Inferior parietal cortex (tissue), 1 donor: ENCODE measurements around the gene TMTC4.
"Not testable (repeated sequence)": the region's sequence is repeated elsewhere in the genome, so short reads cannot be mapped to it uniquely, and the experiment has no call there.

Experiments used
- DNase-seq: peaks from one replicate; pipeline ENCODE4 v3.0.0-alpha.2; 2016; ENCODE audit errors: extremely low spot score

Gene TMTC4

DNA sequence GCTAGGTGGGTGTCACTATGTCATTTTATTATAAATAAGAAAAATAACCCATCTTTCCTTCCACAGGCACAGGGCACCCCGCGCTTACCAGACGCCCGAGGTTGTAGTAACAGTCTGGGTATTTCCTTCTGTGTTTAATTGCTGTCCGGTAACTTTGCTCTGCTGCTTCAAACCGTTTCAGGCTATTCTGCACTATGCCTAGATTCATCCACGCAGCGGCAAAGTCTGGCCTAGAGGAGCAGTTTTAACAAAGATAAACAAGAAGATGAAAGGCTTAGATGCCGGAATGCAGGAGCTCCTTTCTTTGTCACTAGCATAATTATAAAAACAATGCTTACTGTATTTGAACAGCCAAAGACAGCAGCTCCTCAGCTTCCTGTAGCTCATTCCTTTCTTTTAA lies 49.1 kb downstream of the TMTC4 start:
- DNase-seq: no peak

DNA sequence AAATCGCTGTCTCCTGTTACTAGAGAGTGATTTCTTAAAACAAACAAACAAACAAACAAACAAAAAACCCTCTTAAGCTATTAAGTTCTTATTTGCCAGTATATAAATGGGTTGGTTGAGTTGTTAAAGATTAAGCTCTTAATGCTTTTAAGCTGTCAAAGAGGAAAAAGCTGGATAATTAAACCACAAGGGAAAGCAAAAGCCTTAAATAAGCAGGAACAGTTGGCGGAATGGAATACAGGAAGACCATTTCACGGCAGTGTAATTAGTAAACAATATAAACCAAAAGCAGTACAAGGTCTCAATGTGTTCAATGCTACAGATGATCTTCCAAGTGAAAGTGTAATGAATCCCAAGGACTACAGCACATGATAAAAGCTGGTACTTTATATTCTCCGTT lies 53.8 kb downstream of the TMTC4 start:
- DNase-seq: no peak

GRCh38 chr13:100619940-100620339 lies 54.7 kb downstream of the TMTC4 start:
- no peak for DNase-seq

DNA sequence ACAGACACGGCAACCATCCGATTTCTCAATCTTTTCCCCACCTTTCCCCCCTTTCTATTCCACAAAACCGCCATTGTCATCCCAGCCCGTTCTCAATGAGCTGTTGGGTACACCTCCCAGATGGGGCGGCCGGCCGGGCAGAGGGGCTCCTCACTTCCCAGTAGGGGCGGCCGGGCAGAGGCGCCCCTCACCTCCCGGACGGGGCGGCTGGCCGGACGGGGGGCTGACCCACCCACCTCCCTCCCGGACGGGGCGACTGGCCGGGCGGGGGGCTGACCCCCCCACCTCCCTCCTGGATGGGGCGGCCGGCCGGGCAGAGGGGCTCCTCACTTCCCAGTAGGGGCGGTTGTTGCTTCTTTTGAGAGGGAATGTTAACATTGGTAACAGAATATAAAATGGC lies 55.7 kb downstream of the TMTC4 start:
- DNase-seq: not testable (repeated sequence)

DNA sequence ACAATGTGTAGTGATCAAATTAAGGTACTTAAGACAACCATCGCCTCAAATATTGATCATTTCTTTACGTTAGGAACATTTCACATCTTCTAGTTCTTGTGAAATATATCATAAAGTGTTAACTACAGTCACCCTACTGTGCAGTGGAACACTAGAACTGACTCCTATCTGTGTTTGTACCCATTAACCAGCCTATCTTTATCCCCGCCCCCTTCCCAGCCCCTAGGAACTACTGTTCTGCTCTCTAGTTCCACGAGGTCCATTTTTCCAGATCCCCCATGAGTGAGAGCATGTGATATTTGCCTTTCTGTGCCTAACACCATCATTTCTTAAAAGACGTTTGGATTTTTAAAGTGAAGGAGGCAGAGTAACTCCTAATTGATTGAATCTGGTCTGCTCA lies 61.6 kb downstream of the TMTC4 start:
- no peak for DNase-seq

- DNase-seq: no peak
Observed at GRCh38 chr13:100611678-100612492, 62.7 kb downstream of the TMTC4 start.

DNA sequence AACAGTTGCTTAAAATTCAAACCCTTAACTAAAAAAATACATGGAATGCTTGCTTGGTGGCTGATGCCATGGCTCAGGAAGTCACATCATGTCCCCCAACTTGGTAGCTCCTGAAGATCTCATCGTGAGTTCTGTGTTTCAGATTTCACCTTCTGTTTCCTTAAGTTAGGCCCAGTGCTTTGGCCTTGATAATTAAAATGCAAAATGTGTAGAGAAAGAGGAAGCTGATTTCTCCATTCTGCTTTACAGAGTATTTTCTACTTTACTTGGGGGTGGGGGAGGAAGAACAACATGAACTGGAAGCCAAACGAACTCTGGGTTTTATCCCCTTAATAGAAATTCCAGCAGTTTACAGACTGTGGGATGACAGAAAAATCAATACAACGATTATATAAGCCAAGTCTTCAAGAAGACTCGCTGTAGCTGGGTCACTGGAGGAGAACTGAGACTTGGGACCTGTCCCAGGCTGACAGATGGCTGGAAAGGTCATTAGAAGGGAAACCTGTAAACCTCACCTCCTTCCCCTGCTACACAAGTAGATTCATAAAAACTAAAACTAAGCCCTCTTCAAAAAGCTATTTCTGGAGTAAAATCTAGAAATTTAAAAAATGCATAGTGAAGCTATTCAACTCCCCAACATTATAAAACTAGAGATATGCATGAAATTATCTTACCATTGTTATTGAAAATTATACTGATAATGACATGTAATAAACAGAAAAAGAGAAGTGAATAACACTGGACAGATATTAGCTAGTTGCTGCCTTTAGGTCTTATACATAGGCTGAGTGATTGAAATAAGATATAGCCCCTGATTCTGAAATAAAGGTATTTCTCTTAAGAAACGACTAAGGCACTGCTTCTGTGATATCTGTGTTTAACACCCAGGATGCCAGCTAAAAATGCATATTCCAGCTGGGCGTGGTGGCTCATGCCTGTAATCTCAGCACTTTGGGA lies 63.9 kb downstream of the TMTC4 start:
- no peak for DNase-seq

GRCh38 chr13:100608906-100609305 lies 65.7 kb downstream of the TMTC4 start:
- DNase-seq: no peak

- DNase-seq: no peak
Observed at GRCh38 chr13:100608489-100608888, 66.1 kb downstream of the TMTC4 start.

DNA sequence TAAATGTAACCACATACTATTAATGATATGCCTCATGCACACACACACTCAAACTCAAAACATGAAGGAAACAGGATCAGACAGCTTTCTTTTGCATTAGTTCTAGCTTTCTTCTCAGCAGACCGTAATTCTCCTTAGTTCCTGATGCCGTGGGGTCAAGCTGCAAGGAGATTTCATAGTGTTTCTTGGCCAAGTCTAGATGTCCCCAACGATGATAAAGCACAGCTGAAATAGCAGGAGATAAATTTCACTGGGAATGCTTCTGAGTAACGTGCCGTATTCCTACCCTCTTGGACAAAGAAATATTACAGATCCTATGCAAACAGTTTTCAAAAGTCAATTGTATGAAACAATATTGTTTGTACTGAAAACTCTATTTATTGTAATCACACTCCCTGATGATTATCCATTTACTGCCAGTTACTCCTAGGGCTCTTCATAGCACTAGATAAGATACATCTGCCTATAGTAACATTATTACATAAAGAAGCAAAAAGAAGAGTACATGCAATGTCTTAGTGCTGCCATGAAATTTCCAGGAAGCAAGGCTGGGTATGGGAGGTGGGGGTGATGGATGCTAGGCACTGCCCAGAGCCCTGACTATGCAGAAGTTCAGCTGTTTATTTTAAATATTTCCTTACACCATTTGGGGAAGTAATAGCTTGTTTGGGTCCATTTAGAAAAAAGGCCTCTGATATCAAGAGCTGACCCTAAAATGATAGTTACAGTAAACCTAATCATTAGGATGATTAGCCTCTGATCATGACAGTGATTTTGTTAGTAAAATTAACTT lies 69.5 kb downstream of the TMTC4 start:
- no peak for DNase-seq

DNA sequence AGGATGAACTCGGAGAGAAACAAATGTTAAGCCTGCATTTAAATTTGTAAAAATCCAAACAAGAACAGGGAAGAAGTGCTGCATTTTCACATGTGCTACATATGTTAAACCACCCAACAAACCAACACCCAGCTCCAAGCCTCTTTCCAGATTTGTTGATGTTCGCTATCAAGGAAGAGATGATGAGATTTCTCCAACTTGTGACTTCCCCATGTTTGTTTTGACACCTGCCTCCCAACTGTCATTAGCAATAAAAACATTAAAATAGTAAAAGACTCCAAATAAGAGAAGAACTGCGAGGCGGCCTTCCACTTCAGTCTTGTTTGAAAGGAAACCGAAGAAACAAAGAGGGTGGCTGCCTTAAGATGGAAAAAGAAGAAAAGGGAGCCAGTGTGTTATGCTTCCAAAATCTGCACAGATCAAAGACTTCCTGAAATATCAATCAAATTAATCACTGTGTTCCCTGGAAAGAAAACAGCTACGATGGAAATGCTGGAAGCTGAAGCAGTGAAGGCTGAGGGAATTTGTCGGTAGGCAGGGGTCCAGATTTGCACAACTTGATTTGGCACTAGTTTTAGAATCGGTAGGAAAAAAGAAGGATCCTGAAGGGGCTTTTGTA lies 72.0 kb downstream of the TMTC4 start:
- no peak for DNase-seq

DNA sequence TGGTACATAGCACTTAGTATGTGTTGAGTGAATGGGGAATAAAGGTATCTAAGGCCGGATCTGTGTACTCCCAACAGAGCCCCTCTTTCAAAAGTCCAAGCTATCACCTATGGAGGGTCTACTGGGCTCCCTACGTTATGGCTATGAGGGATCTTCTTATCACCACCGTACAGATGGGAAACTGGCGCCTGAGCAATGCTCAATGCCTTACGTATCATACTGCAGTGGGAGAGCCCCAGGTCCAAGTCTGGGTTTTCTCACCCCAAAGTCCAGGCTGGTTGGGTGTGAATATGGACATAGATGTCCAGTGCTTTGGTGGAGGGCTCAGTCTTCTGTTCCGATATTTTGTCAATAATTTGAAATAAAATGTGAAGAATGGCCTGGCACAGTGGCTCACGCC lies 72.9 kb downstream of the TMTC4 start:
- DNase-seq: no peak

DNA sequence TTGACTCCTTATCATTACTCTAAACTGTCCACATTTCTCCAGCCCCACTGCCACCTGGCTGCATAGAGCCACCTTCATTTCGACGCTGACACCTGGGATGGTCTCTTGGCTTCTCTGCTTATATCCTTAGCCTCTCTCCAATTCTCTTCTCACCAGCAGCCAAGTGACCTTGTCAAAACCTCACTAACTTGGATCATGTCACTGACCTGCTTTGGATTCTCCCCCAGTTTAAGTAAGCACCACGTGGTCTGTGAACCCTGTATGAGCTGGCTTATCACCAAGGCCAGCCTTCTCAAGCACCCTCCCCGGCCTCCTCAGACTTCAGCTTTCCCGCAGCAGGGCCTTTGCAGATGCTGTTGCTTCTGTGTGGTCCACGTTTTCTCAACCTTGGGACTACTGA lies 73.7 kb downstream of the TMTC4 start:
- no peak for DNase-seq

- no peak for DNase-seq
Observed at GRCh38 chr13:100600461-100600860, 74.1 kb downstream of the TMTC4 start.

- DNase-seq: no peak
Observed at GRCh38 chr13:100597253-100597652, 77.3 kb downstream of the TMTC4 start.

DNA sequence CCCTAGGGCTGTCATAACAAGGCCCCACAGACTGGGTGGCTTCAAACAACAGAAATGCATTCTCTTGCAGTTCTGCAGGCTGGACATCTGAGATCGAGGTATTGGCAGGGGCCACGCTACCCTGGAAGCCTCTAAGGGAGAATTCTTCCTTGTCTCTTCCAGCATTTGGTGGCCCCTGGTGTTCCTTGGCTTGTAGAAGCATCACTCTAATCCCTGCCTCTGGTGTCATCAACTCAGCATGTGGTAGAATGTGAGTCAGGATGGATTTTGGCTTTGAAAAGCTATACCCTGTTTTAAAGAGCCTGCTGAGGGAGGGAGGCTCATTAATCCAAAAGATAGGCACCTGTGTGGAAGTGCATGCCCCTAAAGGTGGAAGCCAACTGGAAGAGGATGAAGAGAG lies 78.1 kb downstream of the TMTC4 start:
- DNase-seq: no peak

DNA sequence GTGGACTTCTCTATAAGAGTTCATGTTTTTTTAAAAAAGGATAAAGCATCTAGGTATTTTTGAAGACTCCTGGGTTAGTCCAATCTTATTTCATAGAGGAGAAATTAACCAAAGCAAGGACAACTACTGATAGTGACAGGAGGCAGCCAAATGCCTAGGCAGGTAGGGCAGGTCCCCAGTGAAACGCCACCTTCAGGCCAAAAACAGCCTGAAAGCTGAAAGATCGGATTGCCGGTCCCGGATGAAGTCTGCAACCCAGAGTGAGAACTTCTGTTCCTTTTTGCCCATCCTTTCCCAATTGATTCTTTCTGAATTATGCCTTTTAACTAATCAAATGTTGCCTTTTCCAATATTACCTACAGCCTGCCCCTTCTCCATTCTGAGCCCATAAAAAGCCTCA lies 79.9 kb downstream of the TMTC4 start:
- no peak for DNase-seq

DNA sequence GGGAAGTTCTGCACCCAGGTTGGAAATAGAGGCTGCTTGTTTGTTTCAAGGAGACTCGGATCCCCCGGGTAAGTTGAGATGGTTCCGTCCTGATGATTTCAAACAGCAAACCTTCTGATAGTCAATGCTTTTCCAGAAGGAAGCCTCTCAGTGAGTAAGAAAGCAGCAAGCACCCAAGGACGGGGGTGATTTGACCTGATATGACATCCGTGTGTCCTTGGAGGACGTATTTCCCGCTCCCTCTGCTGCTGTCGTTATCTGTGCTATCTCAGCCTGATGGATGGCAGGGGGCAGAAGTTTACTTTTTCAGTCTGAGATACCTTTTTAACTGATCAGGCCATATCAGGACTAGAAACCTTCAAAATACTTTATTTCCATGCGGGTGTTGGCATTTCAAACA lies 80.3 kb downstream of the TMTC4 start:
- DNase-seq: no peak

GRCh38 chr13:100589178-100589725 lies 85.3 kb downstream of the TMTC4 start:
- DNase-seq: no peak

DNA sequence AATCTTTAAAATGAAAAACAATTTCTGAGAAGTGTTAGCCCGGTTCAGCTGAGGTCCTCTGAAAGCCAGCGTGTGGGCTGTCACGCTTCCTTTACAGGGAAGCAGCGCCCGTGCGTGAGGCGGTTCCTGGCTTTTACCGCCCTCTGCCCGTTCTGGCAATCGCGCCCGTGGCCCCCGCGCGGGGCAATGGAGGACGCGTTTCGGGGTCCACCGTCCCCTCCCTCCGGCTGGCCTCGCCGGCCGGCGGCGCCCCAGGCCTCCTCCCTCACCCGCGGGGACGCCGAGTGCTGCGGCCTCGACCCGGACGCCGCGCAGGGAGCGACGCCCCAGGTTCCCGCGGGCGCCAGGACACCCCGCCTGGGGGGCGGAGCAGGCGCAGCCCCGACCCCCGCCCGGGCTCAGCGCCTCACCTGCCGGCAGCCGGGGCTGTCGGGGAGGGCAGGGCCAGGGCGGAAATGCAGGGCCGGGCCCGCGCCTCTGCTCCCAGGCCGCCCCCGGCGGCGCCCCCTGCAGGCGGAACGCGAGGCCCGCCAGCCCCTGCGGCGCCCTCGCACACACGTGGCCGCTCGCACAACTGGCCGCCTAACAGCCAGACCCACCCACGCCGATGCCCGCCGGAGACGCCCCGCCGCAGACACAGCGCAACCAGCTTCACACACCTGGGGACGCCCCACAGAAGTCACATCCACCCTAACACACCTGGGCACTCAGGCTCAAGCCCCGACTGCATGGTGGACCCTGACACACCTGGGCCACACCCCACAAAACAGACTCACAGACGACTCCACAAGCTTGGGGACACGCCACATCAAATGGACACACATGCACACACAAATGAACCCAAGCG lies 86.0 kb downstream of the TMTC4 start, which contains the start of gene GGACT:
GGACT (minus strand) TSS at position 459 of the 847 bp plus-strand sequence. CDS start 56,198 bp downstream, outside the sequence.
- no peak for DNase-seq
